ENCODE data around the gene SCPEP1.

SCPEP1 gene

DNA sequence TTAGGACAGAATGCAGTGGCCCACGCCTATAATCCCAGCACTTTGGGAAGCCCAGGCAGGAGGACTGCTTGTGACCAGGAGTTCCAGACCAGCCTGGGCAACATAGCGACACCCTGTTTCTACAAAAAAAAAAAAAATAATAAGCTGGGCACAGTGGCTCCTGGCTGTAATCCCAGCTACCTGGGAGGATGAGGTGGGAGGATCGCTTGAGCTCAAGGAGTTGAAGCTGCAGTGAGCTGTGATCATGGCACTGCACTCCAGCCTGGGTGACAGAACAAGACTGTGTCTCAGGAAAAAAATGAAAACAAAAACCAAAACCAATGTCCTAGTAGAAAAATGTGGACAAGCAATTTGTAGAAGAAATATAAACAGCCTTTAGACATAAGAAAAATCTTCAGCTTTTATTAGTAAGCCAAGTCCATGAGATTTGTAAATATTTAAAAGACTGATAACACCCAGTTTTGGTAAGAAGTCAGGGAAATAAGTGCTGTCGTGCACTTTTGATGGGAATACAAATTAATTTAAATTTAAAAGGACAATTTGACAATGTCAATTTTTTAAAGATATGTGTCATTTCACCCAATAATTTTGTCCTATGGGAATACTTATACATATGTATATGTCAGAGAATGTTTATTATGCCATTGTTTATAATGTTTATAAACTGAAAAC lies 11.1 kb downstream of the SCPEP1 start:
- no peak for DNase-seq (ENCODE audit: low read depth)
- TF ChIP-seq, protein P1, sequence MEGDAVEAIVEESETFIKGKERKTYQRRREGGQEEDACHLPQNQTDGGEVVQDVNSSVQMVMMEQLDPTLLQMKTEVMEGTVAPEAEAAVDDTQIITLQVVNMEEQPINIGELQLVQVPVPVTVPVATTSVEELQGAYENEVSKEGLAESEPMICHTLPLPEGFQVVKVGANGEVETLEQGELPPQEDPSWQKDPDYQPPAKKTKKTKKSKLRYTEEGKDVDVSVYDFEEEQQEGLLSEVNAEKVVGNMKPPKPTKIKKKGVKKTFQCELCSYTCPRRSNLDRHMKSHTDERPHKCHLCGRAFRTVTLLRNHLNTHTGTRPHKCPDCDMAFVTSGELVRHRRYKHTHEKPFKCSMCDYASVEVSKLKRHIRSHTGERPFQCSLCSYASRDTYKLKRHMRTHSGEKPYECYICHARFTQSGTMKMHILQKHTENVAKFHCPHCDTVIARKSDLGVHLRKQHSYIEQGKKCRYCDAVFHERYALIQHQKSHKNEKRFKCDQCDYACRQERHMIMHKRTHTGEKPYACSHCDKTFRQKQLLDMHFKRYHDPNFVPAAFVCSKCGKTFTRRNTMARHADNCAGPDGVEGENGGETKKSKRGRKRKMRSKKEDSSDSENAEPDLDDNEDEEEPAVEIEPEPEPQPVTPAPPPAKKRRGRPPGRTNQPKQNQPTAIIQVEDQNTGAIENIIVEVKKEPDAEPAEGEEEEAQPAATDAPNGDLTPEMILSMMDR (conservative IDR thresholded peaks at IDR 0.05; ENCODE audit: low read depth, low read length) = no peak
- H3K4me3 ChIP-seq (ENCODE audit: low read length) = no peak overlapping the region

DNA sequence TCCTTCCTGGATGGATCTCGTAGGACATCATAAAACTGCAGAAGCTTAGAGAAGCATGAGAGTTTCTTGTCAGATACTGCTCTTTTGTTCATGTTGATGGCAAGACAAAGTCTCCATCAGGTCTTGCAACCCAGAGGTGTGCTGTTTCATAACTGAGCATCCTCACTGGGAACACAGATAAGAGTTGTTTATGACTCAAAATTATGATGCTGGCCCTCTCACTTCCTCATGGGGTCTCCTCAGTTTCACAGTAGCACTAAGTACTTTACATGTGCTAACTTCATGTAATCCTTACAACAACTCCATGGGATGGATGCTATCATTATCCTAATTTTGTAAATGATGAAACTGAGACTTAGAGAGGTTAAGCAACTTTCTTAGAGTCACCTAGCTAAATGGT lies 14.4 kb downstream of the SCPEP1 start:
- TF ChIP-seq, protein P1 (conservative IDR thresholded peaks at IDR 0.05; ENCODE audit: low read depth, low read length) = no peak
- no peak for DNase-seq (ENCODE audit: low read depth)
- H3K4me3 ChIP-seq (ENCODE audit: low read length) = no peak overlapping the region

- TF ChIP-seq, protein P1 (conservative IDR thresholded peaks at IDR 0.05; ENCODE audit: low read depth, low read length) = no peak
- H3K4me3 ChIP-seq (ENCODE audit: low read length) = no peak overlapping the region
- no peak for DNase-seq (ENCODE audit: low read depth)
Measured at GRCh38 chr17:56994009-56994792, 16.3 kb downstream of the SCPEP1 start.

DNA sequence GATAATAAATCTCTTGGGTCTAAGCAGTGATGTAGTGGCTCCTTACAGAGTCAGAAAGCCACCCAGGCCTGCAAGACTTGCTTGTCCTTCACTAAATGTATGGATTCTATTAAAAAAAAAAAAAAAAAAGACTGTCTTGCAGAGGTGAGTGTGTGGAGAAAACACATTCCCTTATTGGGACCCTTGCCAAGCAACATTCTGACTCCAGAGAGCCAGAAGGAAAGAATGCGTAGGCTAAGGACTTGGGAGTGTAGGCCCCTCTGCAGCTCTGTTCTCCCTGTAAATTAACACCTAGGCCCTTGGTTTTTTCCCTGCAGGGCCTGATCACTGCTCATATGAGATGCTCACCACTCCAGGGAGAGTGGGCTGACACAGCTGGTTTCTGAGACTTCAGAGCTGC lies 17.8 kb downstream of the SCPEP1 start:
- TF ChIP-seq, protein P1 (conservative IDR thresholded peaks at IDR 0.05; ENCODE audit: low read depth, low read length) = no peak
- DNase-seq (ENCODE audit: low read depth) = no peak
- no peak overlapping the region for H3K4me3 ChIP-seq (ENCODE audit: low read length)

- TF ChIP-seq, protein P1 (conservative IDR thresholded peaks at IDR 0.05; ENCODE audit: low read depth, low read length) = no peak
- no peak for DNase-seq (ENCODE audit: low read depth)
Measured at GRCh38 chr17:56997313-56997712, 19.4 kb downstream of the SCPEP1 start.

GRCh38 chr17:57001541-57001940 lies 23.6 kb downstream of the SCPEP1 start:
- DNase-seq (ENCODE audit: low read depth) = no peak
- TF ChIP-seq, protein P1 (conservative IDR thresholded peaks at IDR 0.05; ENCODE audit: low read depth, low read length) = no peak
- H3K4me3 ChIP-seq (ENCODE audit: low read length) = no peak overlapping the region

More at GRCh38 chr17:56997313-56997712, 19.4 kb downstream of the SCPEP1 start:
- H3K4me3 ChIP-seq (ENCODE audit: low read length) = no peak overlapping the region

DNA sequence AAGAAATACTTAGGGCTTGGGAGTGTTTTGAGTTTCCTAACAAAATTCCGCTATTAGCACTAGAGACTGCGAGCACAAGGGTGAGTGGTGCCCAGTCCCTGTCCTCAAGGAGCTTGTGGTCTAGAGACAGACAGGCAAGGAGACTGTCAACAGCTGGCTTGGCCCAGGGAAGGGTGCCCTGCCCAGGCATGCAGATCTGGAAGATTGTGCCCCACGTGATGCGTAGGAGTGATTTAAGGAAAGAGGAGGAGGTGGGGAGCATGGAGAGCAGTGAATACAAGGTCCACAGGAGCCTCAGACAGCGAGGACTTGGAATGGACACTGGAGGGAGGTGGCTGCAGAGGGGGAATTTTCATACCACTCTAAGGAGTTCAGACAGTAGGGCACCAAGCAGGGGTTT lies 25.0 kb downstream of the SCPEP1 start:
- DNase-seq (ENCODE audit: low read depth) = no peak
- TF ChIP-seq, protein P1 (conservative IDR thresholded peaks at IDR 0.05; ENCODE audit: low read depth, low read length) = no peak
- no peak overlapping the region for H3K4me3 ChIP-seq (ENCODE audit: low read length)
